AG08396 (cell line): ENCODE results near the gene MVP.
"Not testable (repeated sequence)": the region's sequence is repeated elsewhere in the genome, so short reads cannot be mapped to it uniquely, and the experiment has no call there.

Source experiments
- DNase-seq: peaks from one replicate; pipeline ENCODE4 v3.0.0; 2012; ENCODE audit warnings: low spot score, mixed read lengths

The MVP gene

GRCh38 chr16:29820271-29820701 is at the start of gene MVP:
TSS of gene MVP (plus strand) at chr16:29820462. CDS start at chr16:29830550, 10,088 bp downstream.
- DNase-seq = peak; percentile 78

GRCh38 chr16:29772330-29772729 is 47.9 kb upstream of the MVP start:
- DNase-seq = not testable (repeated sequence)

GRCh38 chr16:29774730-29775129 is 45.5 kb upstream of the MVP start:
- no peak for DNase-seq

- no peak for DNase-seq
These were observed 44.4 kb upstream of the MVP start for GRCh38 chr16:29775742-29776408.

GRCh38 chr16:29777576-29778350 is 42.5 kb upstream of the MVP start, which contains the start of gene ZG16:
TSS of gene ZG16 (plus strand) at chr16:29778256. CDS start at chr16:29779267, 1,011 bp downstream.
- no peak for DNase-seq

GRCh38 chr16:29779474-29779873 is 40.8 kb upstream of the MVP start:
- no peak for DNase-seq

GRCh38 chr16:29783094-29783953 is 36.9 kb upstream of the MVP start:
- not testable (repeated sequence) for DNase-seq

GRCh38 chr16:29784157-29784556 is 36.1 kb upstream of the MVP start:
- DNase-seq = no peak

GRCh38 chr16:29784901-29785500 is 35.3 kb upstream of the MVP start:
- peak; percentile 79 for DNase-seq

GRCh38 chr16:29787155-29787554 is 33.1 kb upstream of the MVP start:
- not testable (repeated sequence) for DNase-seq

- no peak for DNase-seq
These were observed 30.5 kb upstream of the MVP start for GRCh38 chr16:29789775-29790182.

GRCh38 chr16:29790183-29790948 is 29.9 kb upstream of the MVP start, which contains the start of gene KIF22:
TSS of gene KIF22 (plus strand) at chr16:29790751. CDS start at chr16:29790760, 9 bp downstream.
- DNase-seq = peak; percentile 99

GRCh38 chr16:29790949-29791844 is 29.1 kb upstream of the MVP start:
- DNase-seq = no peak

GRCh38 chr16:29791845-29792807 is 28.1 kb upstream of the MVP start:
- DNase-seq = no peak

GRCh38 chr16:29793153-29793552 is 27.1 kb upstream of the MVP start:
- not testable (repeated sequence) for DNase-seq

GRCh38 chr16:29794231-29794710 is 26.0 kb upstream of the MVP start:
- no peak for DNase-seq

GRCh38 chr16:29802416-29802935 is 17.8 kb upstream of the MVP start:
- DNase-seq = no peak

GRCh38 chr16:29804020-29804419 is 16.2 kb upstream of the MVP start:
- no peak for DNase-seq
